GM21526 (cell line): ENCODE data around the gene CBL.
A peak's percentile ranks its signal among the peaks of the same experiment; 100 is the strongest.

Source experiments
- ATAC-seq: cut with Tn5 transposase; IDR thresholded peaks from one replicate; pipeline ENCODE4 v1.9.1; 2021; ENCODE audit warnings: moderate library complexity; ENCODE audit not compliant: unreplicated experiment, low FRiP score

CBL gene

DNA sequence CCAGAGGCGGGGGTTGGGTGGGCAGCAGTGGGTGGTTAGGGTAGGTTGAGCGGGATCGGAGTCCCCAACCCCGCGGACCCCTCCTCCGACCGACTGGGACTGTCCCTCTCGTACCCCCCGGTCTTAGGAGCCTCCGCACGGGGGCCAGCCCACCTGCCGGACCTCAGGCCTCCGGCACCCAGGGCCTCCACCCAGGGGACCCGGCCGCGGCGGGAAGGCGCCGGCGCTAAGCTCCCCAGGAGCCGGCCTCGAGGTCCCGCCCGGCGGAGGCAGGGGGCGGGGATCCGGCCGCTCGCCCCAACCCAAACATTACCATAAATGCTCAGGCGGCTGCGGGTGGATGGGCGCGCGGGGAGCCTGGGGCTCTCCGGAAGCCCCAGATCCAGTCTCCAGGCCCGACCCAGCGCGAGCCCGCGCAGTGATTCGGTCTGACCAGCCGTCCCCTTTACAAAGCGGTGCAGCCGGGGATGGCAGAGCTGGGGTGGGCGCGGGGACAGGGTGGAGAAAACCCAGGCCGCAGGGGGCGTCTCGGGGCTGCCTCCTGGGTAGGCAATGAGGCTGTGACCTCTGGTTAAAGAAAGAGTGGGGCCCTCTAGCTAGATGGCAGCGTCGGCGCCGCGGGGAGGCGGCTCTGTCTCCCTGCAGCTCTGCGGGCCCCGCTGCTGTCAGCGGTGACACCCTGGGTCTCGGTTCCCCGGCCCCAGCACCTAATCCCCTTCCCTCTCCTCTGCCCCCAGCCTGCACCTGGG is 114.8 kb downstream of the CBL start:
- ATAC-seq = peak; percentile 43

DNA sequence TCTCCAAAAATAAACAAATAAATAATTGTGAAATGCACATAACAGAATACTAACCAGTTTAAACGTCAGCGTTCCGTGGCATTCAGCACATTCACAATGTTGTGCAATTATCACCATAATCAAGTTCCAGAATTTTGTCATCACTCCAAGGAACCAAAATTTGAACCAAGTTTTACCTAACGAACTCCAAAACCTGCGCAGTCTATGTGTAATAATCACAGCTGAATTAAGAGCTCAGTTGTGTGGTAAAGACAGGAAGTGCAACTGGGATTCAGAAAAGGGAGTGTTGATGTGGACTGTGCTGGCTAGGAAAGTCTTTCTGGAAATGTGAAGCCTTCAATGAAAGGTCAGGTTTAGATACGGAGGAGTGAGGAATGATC is 116.2 kb downstream of the CBL start:
- ATAC-seq = no peak

DNA sequence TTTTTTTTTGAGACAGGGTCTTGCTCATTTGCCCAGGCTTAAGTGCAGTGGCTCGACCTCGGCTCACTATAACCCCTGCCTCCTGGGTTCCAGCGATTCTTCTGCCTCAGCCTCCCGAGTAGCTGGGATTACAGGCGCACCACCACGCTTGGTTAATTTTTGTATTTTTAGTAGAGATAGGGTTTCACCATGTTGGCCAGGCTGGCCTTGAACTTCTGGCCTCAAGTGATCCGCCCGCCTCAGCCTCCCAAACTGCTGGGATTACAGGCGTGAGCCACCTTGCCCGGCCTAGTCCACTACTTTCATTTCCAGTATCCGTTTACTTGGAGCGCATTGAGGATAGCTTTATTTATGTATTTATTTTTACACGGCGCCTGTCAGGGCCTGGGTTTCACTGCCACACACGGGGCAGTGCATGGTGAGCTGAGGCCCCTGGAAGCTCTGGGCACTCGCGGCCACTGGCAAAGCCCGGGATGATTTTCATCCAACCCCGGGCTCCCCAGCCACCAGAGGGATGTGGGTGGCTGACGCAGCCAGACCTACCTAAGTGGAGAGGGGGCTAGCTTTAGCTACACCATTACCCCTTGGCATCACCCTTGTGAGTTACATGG is 116.9 kb downstream of the CBL start:
- no peak for ATAC-seq

DNA sequence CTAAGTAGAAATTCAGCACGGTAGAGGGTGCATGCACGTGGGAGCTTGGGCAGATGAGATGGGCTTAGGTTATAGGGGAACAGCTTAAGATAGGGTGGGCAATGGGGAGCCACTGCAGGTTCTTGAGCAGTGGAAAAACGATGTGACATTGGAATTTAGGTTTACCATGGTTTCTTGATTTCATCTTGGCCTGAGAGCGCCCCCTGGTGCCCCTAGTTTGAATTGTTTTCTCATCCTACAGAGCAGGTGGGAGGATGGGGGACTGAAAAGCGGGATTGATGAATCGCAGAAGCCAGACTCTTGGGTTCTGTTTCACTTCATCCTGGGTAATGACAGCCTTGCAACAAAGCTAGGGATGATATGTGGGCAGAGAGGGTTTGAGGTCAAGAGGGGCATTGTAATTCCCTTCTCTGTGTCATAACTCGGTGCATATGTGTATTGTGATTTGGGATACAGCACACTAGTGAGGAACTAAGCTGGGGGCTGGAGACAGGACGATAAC is 117.4 kb downstream of the CBL start:
- no peak for ATAC-seq

DNA sequence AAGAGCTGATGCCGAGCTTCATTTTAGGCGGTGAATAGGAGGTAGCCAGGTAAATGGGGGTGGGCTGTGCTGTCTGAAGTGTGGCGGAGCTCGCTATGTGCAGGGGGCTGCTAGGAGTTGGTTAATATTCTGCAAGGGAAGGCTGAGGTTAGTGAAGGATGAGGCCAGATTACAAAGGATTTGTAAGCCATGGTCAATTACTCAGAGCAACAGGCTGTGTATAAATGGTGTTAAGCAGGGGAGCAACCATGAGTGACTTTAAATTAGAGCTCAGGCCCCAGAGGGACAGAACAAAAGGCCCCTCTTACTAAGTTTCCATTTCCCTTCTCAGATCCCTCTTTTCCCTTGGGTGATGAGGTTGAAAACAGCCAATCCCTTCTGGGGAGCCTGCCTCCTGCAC is 118.0 kb downstream of the CBL start:
- no peak for ATAC-seq

DNA sequence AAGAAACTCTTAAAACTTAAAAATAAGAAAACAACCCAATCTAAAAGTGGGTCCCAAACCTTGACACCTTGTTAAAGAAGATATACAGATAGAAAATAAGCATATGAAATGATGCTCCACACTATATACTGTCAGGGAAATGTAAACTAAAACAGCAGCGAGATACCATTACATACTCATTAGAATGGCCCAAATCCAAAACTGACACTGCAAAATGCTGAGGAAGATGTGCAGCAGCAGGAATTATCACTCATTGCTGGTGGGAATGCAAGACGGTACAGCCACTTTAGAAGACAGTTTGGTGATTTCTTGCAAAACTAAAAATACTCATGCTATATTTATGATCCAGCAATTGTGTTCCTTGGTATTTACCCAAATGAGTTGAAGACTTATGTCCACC is 123.2 kb downstream of the CBL start:
- ATAC-seq = no peak

DNA sequence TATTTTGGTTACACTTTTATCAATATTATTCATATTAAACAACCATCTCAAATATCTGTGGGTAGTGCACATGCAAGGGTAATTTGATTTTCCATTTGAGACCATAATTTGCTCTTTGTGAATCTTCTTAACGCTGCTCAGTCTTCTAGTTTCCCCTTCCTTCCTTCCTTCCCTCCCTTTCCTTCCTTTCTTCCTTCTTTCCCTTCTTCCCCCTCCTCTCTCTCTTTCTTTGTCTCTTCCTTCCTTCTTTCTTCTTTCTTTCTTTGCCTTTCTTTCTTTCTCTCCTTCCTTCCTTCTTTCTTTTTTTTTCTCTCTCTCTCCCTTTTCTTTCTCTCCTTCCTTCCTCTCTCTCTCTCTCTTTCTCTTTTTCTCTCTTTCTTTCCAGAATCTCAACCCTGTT is 124.1 kb downstream of the CBL start:
- no peak for ATAC-seq

DNA sequence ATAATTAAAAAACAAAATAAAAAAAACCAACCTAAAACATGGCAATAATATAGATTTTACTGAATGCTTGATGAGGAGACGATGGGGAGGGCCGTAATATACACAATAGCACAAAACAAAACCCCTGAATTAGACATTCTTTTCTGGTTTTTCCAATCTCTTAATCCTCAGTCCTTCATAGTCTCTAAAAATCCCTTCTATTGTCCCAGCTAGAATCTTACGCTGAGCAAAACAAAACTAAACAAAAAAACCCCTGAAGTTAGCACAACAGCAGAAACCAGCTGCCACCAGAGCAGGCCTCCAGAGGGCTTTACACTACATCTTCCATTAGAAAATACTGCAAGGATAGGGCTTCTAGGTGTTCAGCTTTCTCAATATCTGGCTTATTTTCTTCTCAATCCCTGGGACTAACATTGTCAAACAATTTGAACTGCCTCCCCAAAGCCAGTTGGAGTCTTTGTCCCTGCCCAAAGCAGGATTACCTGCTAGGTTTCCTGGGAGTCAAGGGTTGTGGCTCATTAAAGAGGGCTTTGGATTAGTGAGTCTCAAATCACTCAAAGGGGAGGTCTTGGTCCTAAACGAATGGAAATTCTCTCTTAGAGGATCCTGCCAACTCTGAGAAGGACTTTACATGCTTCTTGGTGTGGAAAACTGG is 126.1 kb downstream of the CBL start:
- ATAC-seq = no peak

DNA sequence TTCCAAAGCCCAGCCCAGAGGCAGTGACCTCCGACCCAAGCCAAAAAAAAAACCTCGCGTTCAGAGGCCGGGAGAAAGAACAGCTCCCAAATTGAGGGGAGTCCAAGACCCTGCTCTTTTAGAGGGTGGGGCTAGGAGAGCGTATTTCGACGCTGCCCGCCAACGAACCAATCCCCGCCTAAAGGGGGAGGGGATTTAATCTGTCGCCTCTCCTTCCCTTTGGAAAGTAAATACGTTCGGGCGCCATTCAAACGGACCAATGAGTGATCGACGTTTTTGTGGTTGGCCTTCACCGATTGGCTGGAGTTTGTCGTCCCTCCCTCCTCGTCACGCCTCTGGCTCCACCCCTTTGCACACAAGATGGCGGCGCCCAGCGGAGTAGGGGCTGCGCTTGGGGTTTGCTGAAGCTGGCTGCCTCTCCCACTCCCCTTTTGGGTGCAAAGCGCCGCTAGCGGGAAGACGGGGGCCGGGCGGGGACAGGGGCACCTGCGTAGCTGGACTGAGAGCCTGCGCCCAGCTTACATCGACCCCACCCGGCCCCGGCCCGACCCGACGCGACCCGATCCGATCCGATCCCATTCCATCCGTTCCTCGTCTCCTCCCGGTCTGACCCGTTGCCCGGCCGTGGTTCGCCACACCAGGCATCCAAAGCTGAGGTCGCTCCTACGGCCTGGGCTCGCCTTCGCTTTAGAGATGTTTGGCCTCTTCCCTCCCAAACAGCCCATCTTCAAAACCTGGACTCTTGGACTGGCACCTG is 128.2 kb downstream of the CBL start, which contains the start of gene RNF26:
RNF26 (plus strand) TSS at position 354 of the 757 bp plus-strand sequence. CDS start 596 bp downstream, outside the sequence.
- ATAC-seq = peak; percentile 84

DNA sequence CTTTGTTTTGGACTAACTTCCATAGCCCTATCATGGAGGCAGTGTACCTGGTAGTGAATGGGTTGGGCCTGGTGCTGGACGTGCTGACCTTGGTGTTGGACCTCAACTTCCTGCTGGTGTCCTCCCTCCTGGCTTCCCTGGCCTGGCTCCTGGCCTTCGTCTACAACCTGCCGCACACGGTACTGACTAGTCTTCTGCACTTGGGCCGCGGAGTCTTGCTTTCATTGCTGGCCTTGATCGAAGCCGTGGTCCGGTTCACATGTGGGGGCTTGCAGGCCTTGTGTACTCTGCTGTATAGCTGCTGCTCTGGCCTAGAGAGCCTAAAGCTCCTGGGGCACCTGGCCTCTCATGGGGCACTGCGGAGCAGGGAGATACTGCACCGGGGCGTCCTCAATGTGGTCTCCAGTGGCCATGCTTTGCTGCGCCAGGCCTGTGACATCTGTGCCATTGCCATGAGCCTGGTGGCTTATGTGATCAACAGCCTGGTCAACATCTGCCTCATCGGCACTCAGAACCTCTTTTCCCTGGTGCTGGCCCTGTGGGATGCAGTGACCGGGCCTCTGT is 129.0 kb downstream of the CBL start:
- no peak for ATAC-seq

DNA sequence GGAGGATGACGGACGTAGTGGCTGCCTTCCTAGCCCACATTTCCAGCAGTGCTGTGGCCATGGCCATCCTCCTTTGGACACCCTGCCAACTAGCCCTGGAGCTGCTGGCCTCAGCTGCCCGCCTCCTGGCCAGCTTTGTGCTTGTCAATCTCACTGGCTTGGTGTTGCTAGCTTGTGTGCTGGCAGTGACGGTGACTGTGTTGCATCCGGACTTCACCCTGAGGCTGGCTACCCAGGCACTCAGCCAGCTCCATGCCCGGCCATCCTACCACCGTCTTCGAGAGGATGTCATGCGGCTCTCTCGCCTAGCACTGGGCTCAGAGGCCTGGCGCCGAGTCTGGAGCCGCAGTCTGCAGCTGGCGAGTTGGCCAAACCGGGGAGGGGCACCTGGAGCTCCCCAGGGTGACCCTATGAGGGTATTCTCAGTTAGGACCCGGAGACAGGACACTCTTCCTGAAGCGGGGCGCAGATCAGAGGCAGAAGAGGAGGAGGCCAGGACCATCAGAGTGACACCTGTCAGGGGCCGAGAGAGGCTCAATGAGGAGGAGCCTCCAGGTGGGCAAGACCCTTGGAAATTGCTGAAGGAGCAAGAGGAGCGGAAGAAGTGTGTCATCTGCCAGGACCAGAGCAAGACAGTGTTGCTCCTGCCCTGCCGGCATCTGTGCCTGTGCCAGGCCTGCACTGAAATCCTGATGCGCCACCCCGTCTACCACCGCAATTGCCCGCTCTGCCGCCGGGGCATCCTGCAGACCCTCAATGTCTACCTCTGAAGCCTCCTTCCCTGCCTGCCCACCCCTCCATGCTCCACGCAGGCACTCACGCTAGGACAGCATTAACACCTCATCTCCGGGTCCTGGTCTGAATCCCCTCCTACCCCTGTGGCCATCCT is 129.8 kb downstream of the CBL start:
- ATAC-seq = no peak

DNA sequence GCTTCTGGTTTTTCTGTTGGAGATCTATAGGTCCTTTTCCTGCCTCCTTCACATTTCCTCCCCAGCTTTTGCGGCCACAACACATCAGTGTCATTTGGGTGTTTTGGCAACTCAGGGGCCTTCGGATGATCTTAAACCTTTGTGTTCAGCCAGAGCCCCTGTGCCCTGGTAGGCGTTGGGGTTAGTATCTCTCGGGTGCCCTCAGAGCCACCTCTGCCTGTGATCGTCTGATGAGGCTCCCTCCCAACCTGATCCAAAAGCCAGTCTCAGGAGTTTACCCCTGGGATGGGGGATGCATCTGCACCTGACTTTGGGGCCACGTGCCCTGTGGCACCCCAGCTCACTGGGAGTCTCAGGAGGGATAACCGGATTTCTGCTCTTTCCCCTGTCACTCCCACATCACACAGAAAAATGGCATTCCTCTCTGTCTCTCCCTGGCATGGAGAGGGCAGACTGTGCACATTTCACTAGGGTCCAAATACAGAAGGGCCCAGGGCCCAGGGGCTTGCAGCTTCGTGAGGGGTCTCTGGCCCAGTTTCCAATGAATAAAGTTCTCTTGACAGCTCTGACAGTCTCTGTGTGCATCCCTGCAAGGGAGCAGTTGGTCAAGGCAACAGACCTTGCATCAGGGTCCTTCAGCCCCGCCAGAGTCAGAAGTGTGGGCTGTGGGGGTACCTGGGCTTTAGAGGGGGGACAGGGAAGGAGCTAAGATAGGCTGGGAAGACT is 130.8 kb downstream of the CBL start:
- no peak for ATAC-seq

DNA sequence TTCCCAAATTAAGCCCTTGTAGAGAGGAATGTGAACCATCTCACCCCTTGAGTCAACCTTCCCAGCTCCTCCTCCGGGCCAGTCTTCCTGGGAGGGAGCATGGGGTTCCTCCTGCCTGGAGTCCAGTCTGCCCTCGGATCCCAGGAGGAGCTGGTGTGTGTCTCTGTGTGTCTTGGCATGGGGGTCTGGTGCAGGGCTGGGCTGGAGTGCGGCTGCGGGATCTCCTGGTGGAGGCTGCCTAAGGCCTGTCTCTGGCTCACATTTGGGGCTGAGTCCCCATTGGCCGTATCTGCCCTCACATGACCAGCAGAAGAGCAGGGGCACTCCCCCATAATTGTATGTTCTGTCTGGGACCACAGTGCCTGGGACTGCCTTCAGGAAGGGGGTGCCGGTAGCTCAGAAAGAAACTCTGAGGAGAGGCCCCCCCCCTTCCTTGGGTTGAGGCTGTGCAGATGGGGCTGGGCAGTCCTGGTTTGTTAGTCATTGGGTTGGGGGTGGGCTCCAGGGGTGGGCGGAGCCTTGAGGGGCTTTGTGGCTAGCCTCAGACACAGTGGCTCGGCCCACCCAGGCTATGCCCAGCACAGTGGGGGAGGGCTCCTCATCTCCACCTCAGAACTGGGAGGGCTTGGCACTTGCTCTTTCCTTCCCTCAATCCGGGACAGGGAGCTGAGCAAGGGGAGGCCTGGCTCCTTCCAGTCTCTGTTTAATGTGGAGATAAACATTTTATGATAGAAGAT is 131.6 kb downstream of the CBL start:
- ATAC-seq = no peak

DNA sequence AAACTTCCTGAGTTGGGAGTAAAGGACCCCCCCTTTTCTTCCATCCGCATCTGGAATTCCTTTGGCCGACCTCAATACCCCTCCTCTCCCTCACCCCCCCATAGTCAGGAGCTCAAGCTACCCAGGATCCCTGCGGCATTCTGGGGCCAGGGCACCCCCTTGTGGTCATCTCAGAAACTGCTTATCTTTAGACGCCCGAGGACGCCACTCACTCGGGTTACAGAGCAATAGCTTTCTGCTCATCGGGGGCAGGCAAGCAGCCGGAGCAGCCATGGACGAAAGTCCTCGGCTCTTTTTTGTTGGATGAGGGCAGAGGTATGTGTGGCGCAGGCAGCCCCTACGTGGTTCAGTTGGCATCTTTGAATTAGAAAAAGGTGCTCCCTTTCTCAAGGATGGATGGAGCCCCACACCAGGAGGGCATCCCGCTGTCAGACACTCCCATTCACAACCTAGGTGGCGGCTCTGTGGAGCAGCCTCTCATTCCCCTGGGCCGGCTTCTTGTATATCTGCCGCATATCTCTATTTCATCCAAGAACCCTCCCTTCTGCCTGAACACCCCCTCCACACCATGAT is 132.3 kb downstream of the CBL start:
- no peak for ATAC-seq

DNA sequence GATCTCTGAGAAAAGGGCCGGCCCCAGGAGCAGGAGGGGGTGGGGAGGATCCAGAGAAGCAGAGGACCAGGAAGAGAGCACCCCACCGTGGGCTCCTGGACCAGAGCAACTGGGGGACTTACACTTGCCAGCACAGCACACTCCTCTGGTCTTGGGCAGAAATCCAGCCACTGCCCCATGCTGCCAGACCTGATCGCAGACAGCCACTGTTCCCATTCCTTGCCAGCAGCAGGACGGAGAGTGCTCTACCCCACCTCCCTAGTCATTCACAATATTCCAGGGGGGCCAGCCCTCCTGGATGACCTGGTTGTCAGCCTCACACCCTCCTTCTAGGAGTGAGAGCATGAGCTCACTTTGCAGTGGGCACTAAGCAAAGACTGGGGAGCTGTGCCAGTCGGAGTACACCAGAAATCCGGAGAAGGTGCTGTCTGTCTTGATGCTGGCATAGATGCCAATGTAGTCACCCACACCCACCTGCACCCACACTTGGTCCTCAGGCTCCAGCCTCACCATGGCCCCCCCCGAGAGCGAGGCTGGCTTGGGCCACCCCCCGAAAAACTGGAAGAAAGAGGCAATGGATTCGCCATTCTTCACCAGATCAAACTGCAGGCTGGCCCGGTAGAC is 132.9 kb downstream of the CBL start:
- ATAC-seq = no peak

DNA sequence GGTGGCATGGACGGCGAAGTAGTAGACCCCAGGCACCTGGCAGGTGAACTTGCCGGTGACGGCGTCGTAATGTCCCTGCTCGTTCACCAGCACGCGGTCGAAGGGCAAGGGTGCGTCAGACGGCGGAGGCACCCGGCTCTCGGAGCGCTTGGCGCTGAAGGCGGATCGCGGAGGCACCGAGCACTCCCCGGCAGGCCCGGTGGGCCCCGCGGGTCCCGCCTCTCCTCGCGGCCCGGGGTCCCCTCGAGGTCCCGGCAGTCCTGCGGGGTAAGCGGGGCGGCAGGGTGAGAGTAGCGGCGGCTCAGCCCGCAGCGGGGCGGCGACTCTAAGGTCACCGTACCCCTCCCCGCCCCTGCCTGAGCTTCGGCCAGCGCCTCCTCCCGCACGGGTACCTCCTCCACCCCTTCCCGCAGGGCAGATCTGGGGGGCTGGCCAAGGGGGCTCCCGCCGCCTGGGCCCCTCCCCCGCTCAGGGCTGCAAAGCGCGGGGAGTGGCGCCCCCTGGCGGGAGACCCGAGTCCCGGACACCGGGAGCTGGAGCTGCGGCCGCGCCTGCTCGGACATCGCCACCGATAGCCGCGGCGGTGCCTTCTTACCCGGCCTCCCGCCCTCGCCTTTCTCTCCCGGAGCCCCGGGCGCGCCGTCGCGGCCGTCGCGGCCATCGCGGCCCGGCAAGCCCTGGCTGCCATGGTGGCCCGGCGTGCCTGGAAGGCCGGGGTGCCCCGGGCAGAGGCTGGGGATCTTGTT is 133.6 kb downstream of the CBL start:
- no peak for ATAC-seq
